MM.1S (cell line): Measurements from ENCODE around the gene ALG9.
"Not testable (repeated sequence)": the region's sequence is repeated elsewhere in the genome, so short reads cannot be mapped to it uniquely, and the experiment has no call there.

Experiments used
- DNase-seq: peaks from one replicate; pipeline ENCODE4 v3.0.0-alpha.2; 2015
- H2AFZ ChIP-seq: fragments of 300-600 bp; sonication (generic); 2 replicates; pipeline ENCODE4 v1.6.0; 2016; ENCODE audit warnings: antibody characterized with exemption, low read length
- H3F3A ChIP-seq: fragments of 300-600 bp; sonication (generic); 2 replicates; pipeline ENCODE4 v1.6.1; 2016; ENCODE audit warnings: mild to moderate bottlenecking, antibody characterized with exemption, low read length, moderate library complexity, mixed read lengths; ENCODE audit not compliant: insufficient read depth
- H3K27ac ChIP-seq: fragments of 300-600 bp; sonication (generic); 2 replicates; pipeline ENCODE4 v1.5.1; 2016; ENCODE audit warnings: mild to moderate bottlenecking, low read length
- H3K27me3 ChIP-seq: fragments of 300-600 bp; sonication (generic); replicated peaks from 2 replicates; pipeline ENCODE4 v1.6.0; 2016; ENCODE audit warnings: low read length; ENCODE audit not compliant: insufficient read depth
- H3K36me3 ChIP-seq: fragments of 300-600 bp; sonication (generic); replicated peaks from 2 replicates; pipeline ENCODE4 v1.6.1; 2016; ENCODE audit warnings: mild to moderate bottlenecking, low read length, mixed read lengths; ENCODE audit not compliant: insufficient read depth
- H3K4me1 ChIP-seq: fragments of 300-600 bp; sonication (generic); 2 replicates; pipeline ENCODE4 v1.6.1; 2016; ENCODE audit warnings: low read length, mixed read lengths
- H3K4me2 ChIP-seq: fragments of 300-600 bp; sonication (generic); 2 replicates; pipeline ENCODE4 v1.6.0; 2016; ENCODE audit warnings: low read depth, low read length
- H3K4me3 ChIP-seq: fragments of 300-600 bp; sonication (generic); 2 replicates; pipeline ENCODE4 v1.5.1; 2016; ENCODE audit warnings: low read length, mixed read lengths
- H3K79me2 ChIP-seq: fragments of 300-600 bp; sonication (generic); 2 replicates; pipeline ENCODE4 v1.6.1; 2016; ENCODE audit warnings: mixed run types, low read length, mixed read lengths
- H3K9ac ChIP-seq: fragments of 300-600 bp; sonication (generic); 2 replicates; pipeline ENCODE4 v1.6.1; 2016; ENCODE audit warnings: low read length, mixed read lengths
- H3K9me2 ChIP-seq: fragments of 300-600 bp; sonication (generic); replicated peaks from 2 replicates; pipeline ENCODE4 v1.6.1; 2016; ENCODE audit warnings: mild to moderate bottlenecking, low read length, mixed read lengths; ENCODE audit not compliant: insufficient read depth
- H3K9me3 ChIP-seq: fragments of 300-600 bp; sonication (generic); replicated peaks from 2 replicates; pipeline ENCODE4 v1.6.1; 2016; ENCODE audit warnings: mild to moderate bottlenecking, low read length, mixed read lengths; ENCODE audit not compliant: insufficient read depth
- H4K20me1 ChIP-seq: fragments of 300-600 bp; sonication (generic); 2 replicates; pipeline ENCODE4 v1.6.1; 2016; ENCODE audit warnings: mild to moderate bottlenecking, low read length, moderate library complexity, mixed read lengths; ENCODE audit not compliant: insufficient read depth
- CTCF ChIP-seq: fragments of 300-600 bp; sonication (generic); IDR thresholded peaks from 2 replicates; pipeline ENCODE4 v1.5.1; 2016; ENCODE audit warnings: antibody characterized with exemption, low read length, mixed read lengths
- EZH2 ChIP-seq: fragments of 300-600 bp; sonication (generic); optimal IDR thresholded peaks from 2 replicates; pipeline ENCODE3; 2017; ENCODE audit warnings: low read depth, mild to moderate bottlenecking, antibody characterized with exemption, low read length, mixed read lengths
- EZH2phosphoT487 ChIP-seq: fragments of 300-600 bp; sonication (generic); IDR thresholded peaks from 2 replicates; pipeline ENCODE4 v1.6.1; 2018; ENCODE audit warnings: antibody characterized with exemption, low read length

Gene ALG9

GRCh38 chr11:111788051-111788450 lies 83.3 kb downstream of the ALG9 start:
- no peak for TF ChIP-seq CTCF
- no peak for TF ChIP-seq EZH2
- TF ChIP-seq EZH2phosphoT487: no peak
- Histone ChIP-seq H3K9me3 (no peaks in the 10 kb centered on the region), H4K20me1 (no peaks in the 10 kb centered on the region), H3K79me2 (no peaks in the 10 kb centered on the region), H3K27me3 (no peaks in the 10 kb centered on the region), H3K9ac (no peak overlapping the region), H3K9me2 (no peaks in the 10 kb centered on the region), H3K36me3 (no peaks in the 10 kb centered on the region), H2AFZ (no peak overlapping the region), H3K4me2 (no peak overlapping the region), H3K4me1 (no peaks in the 10 kb centered on the region), H3F3A (no peaks in the 10 kb centered on the region), H3K27ac (no peak overlapping the region), H3K4me3 (no peak overlapping the region)
- DNase-seq: no peak

GRCh38 chr11:111785886-111786412 lies 85.4 kb downstream of the ALG9 start:
- DNase-seq: no peak

GRCh38 chr11:111785076-111785475 lies 86.3 kb downstream of the ALG9 start:
- no peaks in the 10 kb centered on the region for H3K9me3 ChIP-seq
- no peak overlapping the region for H3K4me3 ChIP-seq
- H3K27me3 ChIP-seq: no peaks in the 10 kb centered on the region
- H3K79me2 ChIP-seq: no peaks in the 10 kb centered on the region
- DNase-seq: no peak
- H3K36me3 ChIP-seq: no peaks in the 10 kb centered on the region
- no peak overlapping the region for H3K4me2 ChIP-seq
- TF ChIP-seq EZH2 (no peak), CTCF (no peak), EZH2phosphoT487 (no peak)
- no peaks in the 10 kb centered on the region for H3K9me2 ChIP-seq
- H4K20me1 ChIP-seq: no peaks in the 10 kb centered on the region
- H2AFZ ChIP-seq: no peak overlapping the region
- H3K4me1 ChIP-seq: no peaks in the 10 kb centered on the region
- H3K9ac ChIP-seq: no peak overlapping the region
- no peaks in the 10 kb centered on the region for H3F3A ChIP-seq
- no peak overlapping the region for H3K27ac ChIP-seq

More at GRCh38 chr11:111785886-111786412, 85.4 kb downstream of the ALG9 start:
- H3K9me3 ChIP-seq: no peaks in the 10 kb centered on the region
- no peaks in the 10 kb centered on the region for H3K9me2 ChIP-seq
- no peaks in the 10 kb centered on the region for H3K36me3 ChIP-seq
- H4K20me1 ChIP-seq: no peaks in the 10 kb centered on the region
- no peaks in the 10 kb centered on the region for H3K79me2 ChIP-seq
- H3K4me3 ChIP-seq: no peak overlapping the region
- H3K9ac ChIP-seq: no peak overlapping the region
- H3K4me1 ChIP-seq: no peaks in the 10 kb centered on the region
- H3F3A ChIP-seq: no peaks in the 10 kb centered on the region
- no peak overlapping the region for H2AFZ ChIP-seq
- H3K4me2 ChIP-seq: no peak overlapping the region
- TF ChIP-seq EZH2phosphoT487 (no peak), EZH2 (no peak), CTCF (no peak)
- no peaks in the 10 kb centered on the region for H3K27me3 ChIP-seq
- H3K27ac ChIP-seq: no peak overlapping the region

GRCh38 chr11:111784311-111784710 lies 87.1 kb downstream of the ALG9 start:
- H3K27me3 ChIP-seq, H3K36me3 ChIP-seq, H2AFZ ChIP-seq, DNase-seq, H3K27ac ChIP-seq, H4K20me1 ChIP-seq, H3K9me2 ChIP-seq, H3F3A ChIP-seq, H3K4me1 ChIP-seq, H3K9me3 ChIP-seq, H3K79me2 ChIP-seq, H3K4me3 ChIP-seq, H3K9ac ChIP-seq, H3K4me2 ChIP-seq: not testable (repeated sequence)
